Measurements from ENCODE around the gene ARMH1. TPM values are rescaled to one million over a fixed set of nuclear protein-coding genes. Genes with fewer than 3 reads are reported as not detected.

The ARMH1 gene
- polyA plus RNA-seq, 10 donors = 1.2 to 4.0 (median 2.1) TPM

Other genes with a start within 250 kb of the ARMH1 start
- 1 to 10 TPM; 4.2 to 5.9 (median 5.5) TPM for gene TMEM53, start 233 bp upstream of the ARMH1 start, polyA plus RNA-seq (ENCODE audit: insufficient read length in 10 of 10)
- gene RNU5D-1, start 56.5 kb downstream of the ARMH1 start, polyA plus RNA-seq (ENCODE audit: insufficient read length in 10 of 10) = not detected
- gene KIF2C, start 65.1 kb downstream of the ARMH1 start, polyA plus RNA-seq (ENCODE audit: insufficient read length in 10 of 10) = 10 to 100 TPM in 8 of 10 donors, 1 to 10 TPM in 2; 8.2 to 19.1 (median 11.4) TPM
- 1,000 to 10,000 TPM; 2,324 to 3,360 (median 3,028) TPM for gene RPS8, start 100.8 kb downstream of the ARMH1 start, polyA plus RNA-seq (ENCODE audit: insufficient read length in 10 of 10)
- under 1 TPM; 0.09 to 0.56 (median 0.34) TPM for gene BEST4, start 113.5 kb downstream of the ARMH1 start, polyA plus RNA-seq (ENCODE audit: insufficient read length in 10 of 10)
- 10 to 100 TPM; 11.5 to 16.1 (median 13.1) TPM for gene PLK3, start 125.7 kb downstream of the ARMH1 start, polyA plus RNA-seq (ENCODE audit: insufficient read length in 10 of 10)
- under 1 TPM in 6 of 10 donors, not detected in 4; 0.29 to 0.65 (median 0.40) TPM for gene DYNLT4, start 132.6 kb downstream of the ARMH1 start, polyA plus RNA-seq (ENCODE audit: insufficient read length in 10 of 10)
- 10 to 100 TPM in 1 of 10 donors, 1 to 10 TPM in 9; 4.3 to 15.3 (median 6.6) TPM for gene BTBD19, start 133.8 kb downstream of the ARMH1 start, polyA plus RNA-seq (ENCODE audit: insufficient read length in 10 of 10)
- gene PTCH2, start 168.5 kb downstream of the ARMH1 start, polyA plus RNA-seq (ENCODE audit: insufficient read length in 10 of 10) = 10 to 100 TPM in 4 of 10 donors, 1 to 10 TPM in 6; 5.4 to 18.9 (median 8.8) TPM